Vagina (tissue), 2 donors: Measurements from ENCODE around the gene PLXNA3. TPM values are rescaled to one million over a fixed set of nuclear protein-coding genes. Genes with fewer than 3 reads are reported as not detected.

Experiments
- DNase-seq, 2 donors: peaks; one replicate each; pipeline ENCODE4 v3.0.0-alpha.2; 2017; ENCODE audit errors: extremely low spot score in 2 of 2
- H3K27ac ChIP-seq: fragments of 200-600 bp; sonication (generic); one replicate; pipeline ENCODE4 v1.5.1; 2019
- H3K27me3 ChIP-seq: fragments of 200-600 bp; sonication (generic); one replicate; pipeline ENCODE4 v1.5.1; 2019
- H3K36me3 ChIP-seq, 2 donors: fragments of 200-600 bp; sonication (generic); one replicate each; pipeline ENCODE4 v1.5.1; 2017 to 2019
- H3K4me1 ChIP-seq: fragments of 200-600 bp; sonication (generic); one replicate; pipeline ENCODE4 v1.5.1; 2019
- H3K4me3 ChIP-seq, 2 donors: fragments of 200-600 bp; sonication (generic); 1 replicate in 1 of 2; 2 replicates in 1 of 2; pipeline ENCODE4 v1.5.1; 2016 to 2019
- H3K9me3 ChIP-seq: fragments of 200-600 bp; sonication (generic); one replicate; pipeline ENCODE4 v1.5.1; 2019
- CTCF ChIP-seq, 3 experiments: fragments of 450-650 bp in 2 of 3; fragments of 200-600 bp in 1 of 3; sonication (generic) in 1 of 3; IDR thresholded peaks; one replicate each; pipeline ENCODE4 v1.5.1; 2017 to 2019; ENCODE audit warnings: antibody characterized with exemption in 3 of 3, mild to moderate bottlenecking in 2 of 3, moderate library complexity in 2 of 3
- POLR2A ChIP-seq, 2 donors: fragments of 450-650 bp; IDR thresholded peaks; one replicate each; pipeline ENCODE4 v1.6.1; 2017; ENCODE audit warnings: antibody characterized with exemption in 2 of 2, mild to moderate bottlenecking in 2 of 2, moderate library complexity in 2 of 2
- POLR2AphosphoS5 ChIP-seq, 2 donors: sonication (generic); formaldehyde crosslinking; IDR thresholded peaks; one replicate each; pipeline ENCODE4 v1.9.0; 2017; ENCODE audit warnings: antibody characterized with exemption in 2 of 2, mild to moderate bottlenecking in 2 of 2, low read depth in 1 of 2; ENCODE audit not compliant: insufficient read depth in 1 of 2
- intact Hi-C: fragments of 100-400 bp; cut with DNase I; formaldehyde crosslinking; loops from one replicate; pipeline ENCODE4 v1.15.1; 2023
- total RNA-seq: library from RNA; depleted of rRNA; stranded (reverse); fragments of >200 nt; gene quantifications from one replicate; pipeline ENCODE4 v1.2.3, GENCODE V29; 2016

Gene PLXNA3
- total RNA-seq, 1 donor from 2014 or later, result 20.1 TPM

DNA sequence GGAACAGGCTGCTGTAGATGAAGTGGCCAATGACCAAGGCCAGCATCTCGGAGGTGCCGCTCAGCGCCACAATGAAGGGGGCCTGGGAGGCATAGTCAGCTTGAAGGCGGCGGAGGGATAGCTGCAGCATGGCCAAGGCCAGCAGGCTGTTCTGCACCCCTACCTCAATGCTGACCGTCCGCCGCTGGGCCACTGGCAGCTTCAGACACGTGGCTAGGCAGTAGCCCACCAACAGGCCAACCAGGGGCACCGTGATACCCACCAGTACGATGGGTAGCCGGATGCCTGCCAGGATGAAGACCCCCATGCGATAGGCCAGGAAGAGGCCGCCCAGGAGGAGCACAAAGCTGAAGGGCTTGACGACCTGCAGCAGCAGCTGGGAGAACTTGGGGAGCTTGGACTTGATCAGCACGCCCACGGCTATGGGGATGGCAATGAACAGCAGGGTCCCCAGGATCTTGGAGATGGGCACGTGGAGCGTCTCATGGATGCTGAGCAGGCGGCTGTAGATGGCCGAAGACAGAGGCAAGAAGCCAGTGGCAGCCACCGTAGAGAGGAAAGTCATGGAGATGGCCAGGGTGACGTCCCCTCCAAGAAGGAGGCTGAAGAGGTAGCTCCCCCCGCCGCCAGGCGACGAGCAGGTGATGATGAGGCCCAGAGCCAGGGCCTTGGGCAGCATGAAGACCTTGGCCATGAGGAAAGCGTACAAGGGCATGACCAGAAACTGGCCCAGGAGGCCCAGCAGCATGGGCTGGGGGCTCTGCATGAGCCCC lies 29.6 kb downstream of the PLXNA3 start:
- peaks cover 29% of the 10 kb centered on the region for H3K4me1 ChIP-seq
- H3K9me3 ChIP-seq, result no peaks in the 10 kb centered on the region
- peak overlapping the region; percentile 81 for H3K27ac ChIP-seq
- no peak for DNase-seq
- TF ChIP-seq POLR2AphosphoS5 (IDR thresholded peaks at IDR 0.05; ENCODE audit: insufficient read depth in 1 of 2, low read depth in 1 of 2), result no peak
- no peak for TF ChIP-seq CTCF (IDR thresholded peaks at IDR 0.05)
- TF ChIP-seq POLR2A (IDR thresholded peaks at IDR 0.05), result no peak
- H3K36me3 ChIP-seq, result peaks cover 0 to 4% of the 10 kb centered on the region in 2 donors
- no peaks in the 10 kb centered on the region for H3K27me3 ChIP-seq
- no peak overlapping the region for H3K4me3 ChIP-seq
- intact Hi-C loops, result no loop called here

GRCh38 chrX:154488336-154489075 lies 30.4 kb downstream of the PLXNA3 start:
- peaks cover 0 to 4% of the 10 kb centered on the region in 2 donors for H3K36me3 ChIP-seq
- H3K27ac ChIP-seq, result no peak overlapping the region
- DNase-seq, result no peak
- H3K9me3 ChIP-seq, result no peaks in the 10 kb centered on the region
- TF ChIP-seq CTCF (IDR thresholded peaks at IDR 0.05) (no peak), POLR2AphosphoS5 (IDR thresholded peaks at IDR 0.05; ENCODE audit: insufficient read depth in 1 of 2, low read depth in 1 of 2) (no peak), POLR2A (IDR thresholded peaks at IDR 0.05) (no peak)
- H3K27me3 ChIP-seq, result no peaks in the 10 kb centered on the region
- H3K4me1 ChIP-seq, result peaks cover 29% of the 10 kb centered on the region
- H3K4me3 ChIP-seq, result no peak overlapping the region
- intact Hi-C loops, result no loop called here

DNA sequence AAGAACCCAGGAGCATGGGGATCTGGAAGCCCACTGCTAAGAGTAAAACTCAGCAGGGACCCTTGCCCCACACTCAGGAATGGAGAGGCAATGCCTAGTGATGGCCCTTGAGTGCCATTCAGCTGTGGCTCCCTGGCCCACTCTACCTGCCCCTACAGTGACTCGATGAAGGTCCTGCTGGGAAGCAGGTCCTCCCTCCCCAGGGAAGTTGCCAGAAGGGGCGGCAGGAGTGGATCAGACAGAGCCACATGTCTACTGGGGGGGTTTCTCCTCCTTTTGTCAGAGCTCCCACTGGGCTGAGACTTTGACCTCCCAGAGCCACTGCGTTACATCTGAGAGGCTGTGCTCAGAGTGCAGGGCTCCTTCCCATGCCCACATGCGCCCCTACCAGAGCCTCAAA lies 31.1 kb downstream of the PLXNA3 start:
- intact Hi-C loops, result no loop called here
- Histone ChIP-seq H3K4me3 (peak overlapping the region; percentile 59 to 72), H3K9me3 (no peaks in the 10 kb centered on the region)

DNA sequence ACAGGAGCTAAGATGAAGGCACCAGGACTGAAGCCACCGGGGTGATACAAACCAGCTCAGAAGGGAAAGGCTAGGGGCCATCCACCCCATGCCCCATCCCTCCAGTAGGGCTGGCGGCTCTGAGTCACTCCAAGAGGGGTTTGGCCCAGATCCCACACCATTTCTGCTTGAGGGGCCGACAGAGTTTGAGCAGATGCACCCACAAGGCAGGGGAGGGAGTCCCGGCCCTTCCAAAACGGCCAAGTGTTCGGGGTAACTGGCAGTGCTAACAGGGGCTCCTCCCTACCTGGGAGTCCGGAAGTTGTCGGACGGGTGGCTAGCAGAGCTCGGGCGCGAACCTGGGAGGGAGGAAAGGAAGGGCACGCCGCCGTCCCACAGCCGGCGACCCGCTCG lies 31.9 kb downstream of the PLXNA3 start:
- peak overlapping the region; percentile 59 to 72 for H3K4me3 ChIP-seq
- TF ChIP-seq POLR2AphosphoS5 (IDR thresholded peaks at IDR 0.05; ENCODE audit: insufficient read depth in 1 of 2, low read depth in 1 of 2) (no peak), POLR2A (IDR thresholded peaks at IDR 0.05) (no peak), CTCF (IDR thresholded peaks at IDR 0.05) (no peak)
- no peak for DNase-seq
- H3K36me3 ChIP-seq, result peaks cover 0 to 4% of the 10 kb centered on the region in 2 donors
- intact Hi-C loops, result no loop called here
- peaks cover 23% of the 10 kb centered on the region for H3K4me1 ChIP-seq
- no peaks in the 10 kb centered on the region for H3K9me3 ChIP-seq
- peak overlapping the region; percentile 90 for H3K27ac ChIP-seq
- no peaks in the 10 kb centered on the region for H3K27me3 ChIP-seq

More for the DNA sequence above, 31.1 kb downstream of the PLXNA3 start:
- H3K27ac ChIP-seq, result peak overlapping the region; percentile 90
- H3K27me3 ChIP-seq, result no peaks in the 10 kb centered on the region
- H3K36me3 ChIP-seq, result peaks cover 0 to 4% of the 10 kb centered on the region in 2 donors
- no peak for DNase-seq
- TF ChIP-seq POLR2AphosphoS5 (IDR thresholded peaks at IDR 0.05; ENCODE audit: insufficient read depth in 1 of 2, low read depth in 1 of 2) (no peak), CTCF (IDR thresholded peaks at IDR 0.05) (no peak), POLR2A (IDR thresholded peaks at IDR 0.05) (no peak)
- peaks cover 29% of the 10 kb centered on the region for H3K4me1 ChIP-seq
